ENCODE data around the gene TUBGCP4.

TUBGCP4 gene

GRCh38 chr15:43446344-43446743 is 75.4 kb downstream of the TUBGCP4 start:
- no peak overlapping the region for H3K27ac ChIP-seq
- TF ChIP-seq, protein P1, sequence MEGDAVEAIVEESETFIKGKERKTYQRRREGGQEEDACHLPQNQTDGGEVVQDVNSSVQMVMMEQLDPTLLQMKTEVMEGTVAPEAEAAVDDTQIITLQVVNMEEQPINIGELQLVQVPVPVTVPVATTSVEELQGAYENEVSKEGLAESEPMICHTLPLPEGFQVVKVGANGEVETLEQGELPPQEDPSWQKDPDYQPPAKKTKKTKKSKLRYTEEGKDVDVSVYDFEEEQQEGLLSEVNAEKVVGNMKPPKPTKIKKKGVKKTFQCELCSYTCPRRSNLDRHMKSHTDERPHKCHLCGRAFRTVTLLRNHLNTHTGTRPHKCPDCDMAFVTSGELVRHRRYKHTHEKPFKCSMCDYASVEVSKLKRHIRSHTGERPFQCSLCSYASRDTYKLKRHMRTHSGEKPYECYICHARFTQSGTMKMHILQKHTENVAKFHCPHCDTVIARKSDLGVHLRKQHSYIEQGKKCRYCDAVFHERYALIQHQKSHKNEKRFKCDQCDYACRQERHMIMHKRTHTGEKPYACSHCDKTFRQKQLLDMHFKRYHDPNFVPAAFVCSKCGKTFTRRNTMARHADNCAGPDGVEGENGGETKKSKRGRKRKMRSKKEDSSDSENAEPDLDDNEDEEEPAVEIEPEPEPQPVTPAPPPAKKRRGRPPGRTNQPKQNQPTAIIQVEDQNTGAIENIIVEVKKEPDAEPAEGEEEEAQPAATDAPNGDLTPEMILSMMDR (conservative IDR thresholded peaks at IDR 0.05; ENCODE audit: low read depth) = no peak
- DNase-seq (ENCODE audit: low spot score) = no peak
- ChIA-PET CTCF (no interaction called here), POLR2A (ENCODE audit: low non-redundant PET) (no interaction called here)

- POLR2A ChIA-PET (ENCODE audit: low non-redundant PET) = no interaction called here
- no peak for DNase-seq (ENCODE audit: low spot score)
- TF ChIP-seq, protein P1 (conservative IDR thresholded peaks at IDR 0.05; ENCODE audit: low read depth) = no peak
- no peak overlapping the region for H3K27ac ChIP-seq
- CTCF ChIA-PET = interaction anchor here (0.7 kb wide), 1 partner anchor 66 kb away, joined by 3 read pairs; no protein-coding TSS in a partner anchor
Measured at GRCh38 chr15:43449981-43450380, 79.1 kb downstream of the TUBGCP4 start.
